ENCODE measurements around the gene GLYATL3.

DNA sequence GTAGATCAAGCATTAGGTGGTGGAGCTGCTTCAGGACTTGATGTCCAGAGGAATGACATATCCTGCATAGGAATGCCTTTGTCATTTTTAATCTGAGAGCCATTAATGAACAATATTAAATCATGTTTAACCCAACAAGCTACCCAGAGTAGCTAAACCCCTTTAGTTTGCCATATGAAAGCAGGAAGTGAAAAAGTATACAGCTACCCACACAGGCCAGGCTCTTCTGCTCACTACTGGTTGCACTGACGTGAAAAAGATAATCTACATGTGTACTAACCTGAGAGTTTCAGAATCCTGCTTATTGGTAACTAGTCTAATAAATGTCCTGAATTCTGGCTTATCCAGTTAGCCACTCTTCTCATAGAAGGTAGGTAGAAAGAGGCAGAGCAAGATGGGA is 19.9 kb downstream of the GLYATL3 start:
- no peak for TF ChIP-seq GATA3 (IDR thresholded peaks at IDR 0.05; ENCODE audit: low read depth, low read length)
- TF ChIP-seq GATA2 (IDR thresholded peaks at IDR 0.05; ENCODE audit: low read depth, low read length): no peak

Data from SH-SY5Y (cell line).